ENCODE data around the gene EPHB3. TPM values are rescaled to one million over a fixed set of nuclear protein-coding genes. Genes with fewer than 3 reads are reported as not detected.

Gene EPHB3
- total RNA-seq, 1 experiment from 2014 or later = 6.0 TPM

- Histone ChIP-seq H3K9me3 (ENCODE audit: control insufficient read depth, insufficient read depth, low read depth, low read length) (no peaks in the 10 kb centered on the region), H3K27me3 (ENCODE audit: control insufficient read depth, insufficient read depth, low read length) (0 out of 2 replicates have a peak, but pooled peaks cover 3% of the 10 kb centered on the region), H3K36me3 (ENCODE audit: control insufficient read depth, insufficient read depth, low read length) (no peaks in the 10 kb centered on the region), H3K4me3 (ENCODE audit: low read depth in 2 of 2, low read length in 2 of 2) (no peak overlapping the region), H3K27ac (ENCODE audit: low read length) (no peak overlapping the region), H3K4me1 (ENCODE audit: control insufficient read depth, insufficient read depth, low read length) (no peaks in the 10 kb centered on the region)
- ChIA-PET POLR2A (no interaction called here), CTCF (interaction anchor here (0.7 to 2.7 kb wide), 2 partner anchors 174 to 213 kb away, joined by 3 to 17 read pairs; no protein-coding TSS in a partner anchor)
- intact Hi-C loops (cut with micrococcal nuclease; ENCODE audit: unreplicated experiment) = no loop called here
- in situ Hi-C loops (cut with HindIII; ENCODE audit: low pct_unique_long_range_greater_than_20kb, low sequenced_read_pairs) = no loop called here
- ATAC-seq (no peak), DNase-seq (ENCODE audit: low read depth, low spot score) (no peak)
- BruUV-seq (replicated peaks) = no TSS peak
- TF ChIP-seq TCF7L2 (IDR thresholded peaks at IDR 0.05; ENCODE audit: low read depth, low read length) (no peak), POLR2AphosphoS5 (IDR thresholded peaks at IDR 0.05; ENCODE audit: low read depth, low read length) (no peak), SIN3A (IDR thresholded peaks at IDR 0.05; ENCODE audit: borderline replicate concordance, insufficient read depth, low read depth, low read length) (no peak), REST (IDR thresholded peaks at IDR 0.05; ENCODE audit: insufficient read depth in 1 of 2, low read depth in 2 of 2, low read length in 1 of 2) (no peak), CTCF (IDR thresholded peaks at IDR 0.05) (no peak)
Observed at GRCh38 chr3:184546252-184546651, 15.3 kb upstream of the EPHB3 start.

GRCh38 chr3:184549796-184550577 is 11.6 kb upstream of the EPHB3 start:
- POLR2A ChIA-PET = interaction anchor here (0.6 kb wide), 1 partner anchor 121 kb away, joined by 4 read pairs; no protein-coding TSS in a partner anchor
- intact Hi-C loops (cut with micrococcal nuclease; ENCODE audit: unreplicated experiment) = no loop called here
- ATAC-seq = no peak
- BruUV-seq (replicated peaks) = no TSS peak
- 0 out of 2 replicates have a peak, but pooled peaks cover 2% of the 10 kb centered on the region for H3K27me3 ChIP-seq (ENCODE audit: control insufficient read depth, insufficient read depth, low read length)
- no peak for TF ChIP-seq TCF7L2 (IDR thresholded peaks at IDR 0.05; ENCODE audit: low read depth, low read length)
- H3K36me3 ChIP-seq (ENCODE audit: control insufficient read depth, insufficient read depth, low read length) = no peaks in the 10 kb centered on the region
- in situ Hi-C loops (cut with HindIII; ENCODE audit: low pct_unique_long_range_greater_than_20kb, low sequenced_read_pairs) = no loop called here
- no peaks in the 10 kb centered on the region for H3K4me1 ChIP-seq (ENCODE audit: control insufficient read depth, insufficient read depth, low read length)
- no peaks in the 10 kb centered on the region for H3K9me3 ChIP-seq (ENCODE audit: control insufficient read depth, insufficient read depth, low read depth, low read length)
- no peak overlapping the region for H3K4me3 ChIP-seq (ENCODE audit: low read depth in 2 of 2, low read length in 2 of 2)
- DNase-seq (ENCODE audit: low read depth, low spot score) = no peak
- CTCF ChIA-PET = interaction anchor here (0.5 kb wide), 1 partner anchor 10 kb away, joined by 8 read pairs; no protein-coding TSS in a partner anchor
- H3K27ac ChIP-seq (ENCODE audit: low read length) = no peak overlapping the region

GRCh38 chr3:184551103-184551502 is 10.5 kb upstream of the EPHB3 start:
- H3K4me1 ChIP-seq (ENCODE audit: control insufficient read depth, insufficient read depth, low read length) = no peaks in the 10 kb centered on the region
- no peak for ATAC-seq
- in situ Hi-C loops (cut with HindIII; ENCODE audit: low pct_unique_long_range_greater_than_20kb, low sequenced_read_pairs) (no loop called here), intact Hi-C loops (cut with micrococcal nuclease; ENCODE audit: unreplicated experiment) (no loop called here)
- no peaks in the 10 kb centered on the region for H3K36me3 ChIP-seq (ENCODE audit: control insufficient read depth, insufficient read depth, low read length)
- no peaks in the 10 kb centered on the region for H3K27me3 ChIP-seq (ENCODE audit: control insufficient read depth, insufficient read depth, low read length)
- no peak for TF ChIP-seq TCF7L2 (IDR thresholded peaks at IDR 0.05; ENCODE audit: low read depth, low read length)
- TF ChIP-seq POLR2AphosphoS5 (IDR thresholded peaks at IDR 0.05; ENCODE audit: low read depth, low read length) = no peak
- no peak for TF ChIP-seq SIN3A (IDR thresholded peaks at IDR 0.05; ENCODE audit: borderline replicate concordance, insufficient read depth, low read depth, low read length)
- TF ChIP-seq REST (IDR thresholded peaks at IDR 0.05; ENCODE audit: insufficient read depth in 1 of 2, low read depth in 2 of 2, low read length in 1 of 2) = no peak
- TF ChIP-seq CTCF (IDR thresholded peaks at IDR 0.05) = no peak
- H3K9me3 ChIP-seq (ENCODE audit: control insufficient read depth, insufficient read depth, low read depth, low read length) = no peaks in the 10 kb centered on the region
- no peak for DNase-seq (ENCODE audit: low read depth, low spot score)
- H3K27ac ChIP-seq (ENCODE audit: low read length) = no peak overlapping the region
- CTCF ChIA-PET = no interaction called here
- no TSS peak for BruUV-seq (replicated peaks)
- H3K4me3 ChIP-seq (ENCODE audit: low read depth in 2 of 2, low read length in 2 of 2) = no peak overlapping the region
- POLR2A ChIA-PET = no interaction called here

Data from Panc1 (cell line).